HG02970 (cell line): ENCODE data around the gene CSNK2A2.

ENCODE experiments used
- ATAC-seq: cut with Tn5 transposase; IDR thresholded peaks from one replicate; pipeline ENCODE4 v1.9.1; 2021; ENCODE audit warnings: mild to moderate bottlenecking, moderate library complexity, moderate number of reproducible peaks; ENCODE audit not compliant: unreplicated experiment, low FRiP score

Gene CSNK2A2

DNA sequence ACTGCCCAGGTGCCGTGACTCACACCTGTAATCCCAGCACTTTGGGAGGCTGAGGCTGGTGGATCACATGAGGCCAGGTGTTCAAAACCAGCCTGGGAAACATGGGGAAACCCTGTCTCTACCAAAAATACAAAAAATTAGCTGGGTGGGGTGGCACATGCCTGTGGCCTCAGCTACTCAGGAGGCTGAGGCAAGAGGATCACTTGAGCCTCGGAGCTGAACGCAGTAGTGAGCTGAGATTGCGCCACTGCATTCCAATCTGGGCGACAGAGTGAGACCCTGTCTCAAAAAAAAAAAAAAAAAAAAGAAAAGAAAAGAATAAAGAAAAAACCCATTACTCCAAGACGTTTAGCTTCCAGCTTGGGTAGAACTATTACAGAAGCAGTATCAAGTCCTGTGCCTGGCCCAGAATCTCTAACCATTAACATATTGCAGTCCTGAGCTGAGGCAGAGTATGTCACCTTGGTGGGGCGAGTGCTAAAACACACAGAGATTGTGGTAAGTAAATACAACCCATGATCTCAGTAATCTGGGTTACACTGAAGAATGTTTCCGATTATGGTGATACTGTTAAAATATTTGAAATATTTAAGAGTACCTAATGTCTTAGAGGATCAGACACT is 45.5 kb downstream of the CSNK2A2 start:
- ATAC-seq: no peak

- no peak for ATAC-seq
These were observed 49.4 kb downstream of the CSNK2A2 start for GRCh38 chr16:58148526-58148925.

DNA sequence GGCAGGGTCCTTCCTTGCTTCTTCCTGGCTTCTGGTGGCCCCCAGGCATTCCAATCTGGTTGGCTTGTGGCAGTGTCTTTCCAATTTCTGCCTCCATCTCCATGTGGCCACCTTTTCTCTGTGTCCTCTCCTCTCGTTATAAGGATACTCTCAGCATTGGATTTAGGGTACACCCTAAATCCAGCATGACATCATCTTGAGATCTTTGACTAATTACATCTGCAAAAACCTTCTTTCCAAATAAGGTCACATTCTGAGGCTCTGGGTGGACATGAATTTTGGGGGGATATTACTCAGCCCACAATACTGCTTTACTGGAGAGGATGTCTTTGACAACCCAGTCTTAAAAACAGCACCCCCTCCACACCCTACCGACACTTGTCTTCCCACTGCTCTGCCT is 49.8 kb downstream of the CSNK2A2 start:
- no peak for ATAC-seq

GRCh38 chr16:58138852-58139251 is 59.1 kb downstream of the CSNK2A2 start:
- ATAC-seq: no peak

DNA sequence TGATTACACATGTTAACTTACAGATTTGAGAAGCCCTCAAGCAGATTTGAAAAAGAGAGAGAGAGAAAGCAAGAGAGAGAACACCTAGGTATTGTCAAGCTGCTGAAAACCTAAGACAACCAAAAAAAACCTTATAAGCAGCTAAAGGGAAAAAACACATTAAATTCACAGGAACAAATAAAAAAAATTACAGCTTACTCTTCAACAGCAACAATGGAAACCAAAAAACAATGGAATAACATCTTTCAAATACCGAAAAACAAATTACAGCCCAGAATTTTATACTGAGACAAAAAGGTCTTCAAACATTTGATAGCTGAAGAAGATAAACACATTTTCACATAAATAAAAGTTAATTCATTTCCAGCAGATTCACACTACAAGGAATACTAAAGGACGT is 60.3 kb downstream of the CSNK2A2 start:
- ATAC-seq: no peak

DNA sequence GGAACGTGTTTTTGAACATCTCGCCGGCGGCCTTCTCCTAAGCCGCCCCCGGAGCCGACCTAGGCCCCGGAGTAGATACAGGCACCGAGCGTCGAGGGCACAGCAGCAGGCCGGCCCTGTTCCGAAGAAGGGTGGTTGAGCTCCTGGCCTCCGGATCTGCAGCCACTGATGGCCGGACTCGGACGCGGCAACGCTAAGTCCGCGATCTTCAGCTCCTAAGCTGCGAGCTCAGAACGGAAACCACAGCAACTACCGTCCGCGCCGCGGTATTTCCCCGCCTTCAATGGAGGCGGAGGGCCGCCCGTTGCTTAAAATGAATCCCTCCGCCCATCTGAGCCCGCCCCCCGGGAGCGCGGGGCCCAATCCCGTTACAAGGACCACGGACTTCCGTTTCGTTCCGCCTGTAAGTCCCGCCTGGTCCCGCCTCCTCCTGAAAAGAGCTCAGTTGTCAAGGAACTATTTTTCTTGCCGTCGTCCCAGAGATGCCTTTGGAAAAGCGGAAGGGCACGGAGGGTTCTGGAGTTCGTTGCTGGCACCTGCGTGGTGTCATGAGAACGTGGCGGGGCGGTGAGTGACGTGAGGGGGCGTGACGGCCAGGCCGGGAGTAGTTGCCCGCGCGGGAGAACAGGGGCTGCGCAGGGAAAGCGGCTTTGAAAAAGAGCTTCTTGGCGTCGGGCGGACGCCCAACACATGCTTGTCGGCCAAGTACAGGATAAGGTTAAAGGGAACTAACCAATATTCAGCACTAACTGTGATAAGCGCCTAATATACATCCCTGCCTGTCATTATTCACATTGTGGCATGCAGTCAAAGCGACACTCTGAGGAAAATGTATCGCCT is 68.6 kb downstream of the CSNK2A2 start, which contains the start of gene CFAP20:
CFAP20 (minus strand) TSS at position 285 of the 840 bp plus-strand sequence; CDS start at position 19, 266 bp downstream.
- peak; percentile 84 for ATAC-seq

DNA sequence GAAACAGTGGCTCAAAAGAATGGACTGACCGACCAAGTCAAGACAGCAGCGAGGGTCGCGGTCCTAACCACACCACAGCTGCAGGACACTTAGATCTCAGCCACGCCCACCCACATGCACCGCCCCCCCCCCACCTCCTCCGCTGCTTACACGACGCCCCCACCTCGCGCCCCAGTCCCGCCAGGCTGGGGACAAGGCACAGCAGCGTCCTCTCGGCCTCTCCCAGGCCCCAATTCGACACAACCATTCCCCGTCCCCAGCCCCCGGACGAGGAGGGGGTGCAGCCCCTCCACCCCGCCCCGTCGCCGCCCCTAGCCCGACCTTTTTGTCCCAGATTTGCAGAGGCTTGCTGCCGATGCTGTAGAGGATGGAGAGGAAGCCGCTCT is 69.2 kb downstream of the CSNK2A2 start:
- ATAC-seq: no peak

- ATAC-seq: no peak
These were observed 69.7 kb downstream of the CSNK2A2 start for GRCh38 chr16:58128181-58128631.

GRCh38 chr16:58127634-58128033 is 70.3 kb downstream of the CSNK2A2 start:
- ATAC-seq: no peak

DNA sequence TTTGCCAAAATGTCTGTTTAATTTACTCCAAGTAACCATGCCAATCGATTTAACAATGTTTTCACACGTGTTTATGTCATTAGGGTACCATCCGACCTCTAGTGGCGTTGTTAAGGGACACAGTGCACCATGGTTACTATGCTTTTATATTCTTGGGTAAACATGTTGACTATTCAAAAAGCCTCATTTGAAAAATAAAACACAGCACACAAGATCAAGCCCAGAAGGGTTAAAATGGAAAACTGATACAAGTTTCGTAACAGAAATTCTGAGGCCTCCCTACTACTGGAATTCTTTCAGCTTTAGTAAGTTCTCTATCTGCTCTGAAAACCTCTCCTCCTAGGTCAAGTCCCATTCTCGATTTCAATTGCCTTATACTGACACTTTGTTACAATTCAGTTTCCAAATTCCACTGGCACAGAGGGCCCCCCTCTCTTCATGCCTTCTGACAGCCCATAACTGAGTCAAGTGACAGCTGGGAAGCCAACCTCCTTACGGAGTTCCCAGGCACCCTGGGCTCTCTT is 70.8 kb downstream of the CSNK2A2 start:
- ATAC-seq: no peak

- no peak for ATAC-seq
These were observed 71.4 kb downstream of the CSNK2A2 start for GRCh38 chr16:58126451-58126961.

GRCh38 chr16:58125781-58126335 is 72.0 kb downstream of the CSNK2A2 start:
- ATAC-seq: no peak

GRCh38 chr16:58125041-58125440 is 72.9 kb downstream of the CSNK2A2 start:
- ATAC-seq: no peak

GRCh38 chr16:58124601-58124915 is 73.3 kb downstream of the CSNK2A2 start:
- ATAC-seq: no peak

DNA sequence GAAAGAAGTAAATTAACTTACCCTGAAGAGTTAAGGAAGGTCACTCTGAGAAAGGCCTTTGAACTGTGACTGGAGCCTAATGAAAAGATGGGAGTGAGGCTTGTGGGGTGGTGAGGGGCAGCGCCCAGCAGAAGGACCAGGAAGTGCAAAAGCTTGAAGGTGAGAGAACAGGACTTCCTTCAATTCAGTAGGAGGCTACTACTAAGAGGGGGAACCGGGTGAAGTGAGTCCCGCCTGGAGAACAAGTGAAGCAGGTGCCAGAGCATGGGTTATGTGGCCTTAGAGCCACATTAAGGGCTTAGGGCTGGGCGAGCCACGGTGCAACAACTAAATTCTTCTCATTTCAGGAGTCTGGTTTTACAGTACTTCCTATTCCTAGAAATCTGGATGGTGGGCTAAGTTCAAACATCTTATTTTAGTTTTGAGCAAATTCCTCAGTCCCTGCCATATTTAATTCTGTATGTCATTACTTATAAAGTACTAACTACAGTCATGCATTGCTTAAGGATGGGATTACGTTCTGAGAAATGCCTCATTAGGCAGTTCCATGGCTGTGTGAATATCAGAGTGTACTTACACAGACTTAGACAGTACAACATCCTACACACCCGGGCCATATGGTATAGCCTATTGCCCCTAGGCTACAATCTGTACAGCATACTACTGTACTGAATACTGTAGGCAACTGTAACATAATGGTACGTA is 73.9 kb downstream of the CSNK2A2 start:
- no peak for ATAC-seq

- no peak for ATAC-seq
These were observed 76.8 kb downstream of the CSNK2A2 start for GRCh38 chr16:58121132-58121531.

DNA sequence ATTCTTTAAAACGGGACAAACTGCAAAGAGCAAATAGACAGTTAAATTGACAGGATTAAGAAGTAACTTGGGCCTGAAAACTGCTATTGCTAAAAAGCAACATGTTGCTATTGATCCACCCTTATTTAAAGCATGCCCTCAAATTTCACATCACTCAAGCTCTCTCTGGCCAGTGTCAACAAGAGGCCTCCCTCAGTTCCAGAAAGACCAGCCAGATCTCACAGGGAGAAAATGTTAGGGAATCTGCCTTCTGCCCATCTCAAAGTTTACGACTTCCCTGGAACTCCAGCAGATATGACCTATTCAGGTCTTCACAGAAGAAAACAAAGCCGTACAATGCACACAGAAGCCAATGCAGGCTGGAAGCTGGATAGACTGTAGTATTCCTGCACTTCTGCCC is 77.7 kb downstream of the CSNK2A2 start:
- no peak for ATAC-seq

DNA sequence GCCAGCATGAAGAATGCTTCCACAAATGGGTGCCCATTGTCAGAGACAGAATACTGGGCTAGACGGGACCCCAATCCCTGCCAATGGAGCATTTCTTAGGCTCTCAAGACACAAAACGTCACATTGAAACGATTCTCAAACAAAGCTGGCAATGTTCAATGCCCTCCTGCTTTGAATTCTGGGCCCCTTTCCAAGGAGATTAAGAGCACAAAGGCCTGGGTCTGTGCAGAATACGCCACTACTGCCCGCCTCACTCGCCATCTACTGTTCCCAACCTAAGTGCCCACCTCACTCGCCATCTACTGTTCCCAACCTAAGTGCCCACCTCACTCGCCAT is 78.4 kb downstream of the CSNK2A2 start:
- ATAC-seq: no peak

DNA sequence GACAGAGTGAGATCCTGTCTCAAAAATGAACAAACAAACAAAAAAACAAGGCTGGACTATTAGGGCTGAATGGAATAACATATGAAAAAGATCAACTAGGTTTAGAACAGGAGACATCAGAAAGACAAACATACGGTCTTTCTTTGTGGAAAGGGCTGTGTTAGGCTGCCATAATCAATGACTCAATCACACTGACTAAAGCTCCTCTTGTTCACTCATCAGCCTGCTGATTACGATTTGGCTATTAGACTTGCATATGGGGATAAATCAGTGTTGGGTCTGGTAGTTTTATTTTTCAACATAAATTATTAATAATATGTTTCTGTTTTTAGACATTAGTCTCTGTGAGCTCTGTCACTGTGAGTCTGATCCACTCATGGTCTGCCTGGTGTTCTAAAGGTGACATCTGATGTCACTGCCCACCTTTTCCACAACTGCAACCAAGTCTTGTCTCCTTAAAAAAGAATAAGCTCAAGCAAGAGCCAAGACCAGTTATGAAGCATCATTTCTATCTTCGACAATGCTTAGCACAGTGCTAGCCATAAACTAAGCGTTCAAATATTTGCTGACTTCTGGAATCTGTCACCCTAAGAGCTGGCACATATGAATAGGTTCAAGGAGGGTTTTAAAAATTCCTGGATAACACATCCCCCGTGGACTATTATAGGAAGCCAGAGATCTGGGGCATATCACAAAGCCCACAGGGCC is 79.0 kb downstream of the CSNK2A2 start:
- no peak for ATAC-seq

- ATAC-seq: no peak
These were observed 81.4 kb downstream of the CSNK2A2 start for GRCh38 chr16:58116529-58116928.
